CD8-positive, alpha-beta memory T cell (primary cell): ENCODE data around the gene FOXP4. TPM values are rescaled to one million over a fixed set of nuclear protein-coding genes. Genes with fewer than 3 reads are reported as not detected.

Source experiments
- CTCF ChIA-PET: fragments of 350-600 bp; sonication (Branson Sonifier 250); formaldehyde crosslinking; loops from one replicate; lab custom pipeline; 2021; ENCODE audit warnings: antibody characterized with exemption; lab: Charles Lee
- POLR2A ChIA-PET: fragments of 350-600 bp; sonication (Branson Sonifier 250); formaldehyde crosslinking; loops from one replicate; lab custom pipeline; 2021; ENCODE audit warnings: antibody characterized with exemption; lab: Charles Lee
- DNase-seq, 5 donors: peaks; one replicate each; pipeline versions ENCODE4 v3.0.0 to v3.0.0-alpha.2; 2020 to 2022; ENCODE audit warnings: mixed read lengths in 1 of 5
- H3K27ac ChIP-seq: one replicate; pipeline ENCODE4 v1.7.0; 2013; ENCODE audit warnings: low read depth, mild to moderate bottlenecking, low read length, moderate library complexity
- H3K27me3 ChIP-seq: 2 replicates; pipeline ENCODE4 v1.7.0; 2013; ENCODE audit warnings: low read length, mild to moderate bottlenecking; ENCODE audit not compliant: insufficient read depth, poor library complexity, severe bottlenecking
- H3K36me3 ChIP-seq: 2 replicates; pipeline ENCODE4 v1.7.0; 2013; ENCODE audit warnings: mild to moderate bottlenecking, low read length, moderate library complexity; ENCODE audit not compliant: insufficient read depth
- H3K4me1 ChIP-seq: 2 replicates; pipeline ENCODE4 v1.7.0; 2013; ENCODE audit warnings: mild to moderate bottlenecking, low read length, moderate library complexity; ENCODE audit not compliant: insufficient read depth
- H3K4me3 ChIP-seq: 2 replicates; pipeline ENCODE4 v1.7.0; 2013; ENCODE audit warnings: mild to moderate bottlenecking, low read length
- H3K9me3 ChIP-seq: 2 replicates; pipeline ENCODE4 v1.7.0; 2013; ENCODE audit warnings: mild to moderate bottlenecking, low read length
- H3K27ac Mint-ChIP-seq, 8 donors: one replicate each; pipeline ENCODE4 v1.8.0; 2020 to 2021; ENCODE audit warnings: mixed read lengths in 8 of 8, mild to moderate bottlenecking in 6 of 8, inconsistent platforms in 3 of 8, moderate library complexity in 3 of 8
- H3K27me3 Mint-ChIP-seq, 2 donors: one replicate each; pipeline ENCODE4 v1.8.0; 2020 to 2021; ENCODE audit warnings: mixed read lengths in 2 of 2, mild to moderate bottlenecking in 1 of 2, moderate library complexity in 1 of 2
- H3K36me3 Mint-ChIP-seq, 3 donors: one replicate each; pipeline ENCODE4 v1.8.0; 2020 to 2021; ENCODE audit warnings: mixed read lengths in 3 of 3, inconsistent platforms in 1 of 3, mild to moderate bottlenecking in 1 of 3
- H3K4me1 Mint-ChIP-seq, 3 donors: one replicate each; pipeline ENCODE4 v1.8.0; 2020 to 2021; ENCODE audit warnings: mixed read lengths in 3 of 3, inconsistent platforms in 1 of 3, mild to moderate bottlenecking in 1 of 3
- H3K4me3 Mint-ChIP-seq, 7 donors: one replicate each; pipeline ENCODE4 v1.8.0; 2020 to 2021; ENCODE audit warnings: mixed read lengths in 7 of 7, mild to moderate bottlenecking in 6 of 7, moderate library complexity in 4 of 7, inconsistent platforms in 2 of 7
- H3K9me3 Mint-ChIP-seq, 5 donors: one replicate each; pipeline ENCODE4 v1.8.0; 2020 to 2022; ENCODE audit warnings: mixed read lengths in 5 of 5, mild to moderate bottlenecking in 3 of 5, moderate library complexity in 2 of 5, inconsistent platforms in 1 of 5
- polyA plus RNA-seq: library from polyadenylated mRNA; unstranded; fragments of 300-500 nt; fragmentation: Illumina TruSeq; gene quantifications from one replicate; pipeline ENCODE4 v1.2.3, GENCODE V29; 2021
- total RNA-seq, 2 experiments: library from RNA; stranded (reverse); gene quantifications; one replicate each; pipeline ENCODE4 v1.2.3, GENCODE V29; 2021

The FOXP4 gene
- total and polyA plus RNA-seq, 3 experiments from 2014 or later = 1.6 to 22.3 (median 22.2) TPM

GRCh38 chr6:41624621-41625380 is 78.6 kb downstream of the FOXP4 start:
- H3K4me1 ChIP-seq = peaks cover 9% of the 10 kb centered on the region
- H3K27me3 ChIP-seq = peaks cover 5% of the 10 kb centered on the region
- Mint-ChIP-seq H3K9me3 (peaks cover 5 to 12% (median 8%) of the 10 kb centered on the region in 5 donors), H3K27ac (peak overlapping the region in 1 of 8 donors; percentile 41), H3K4me1 (peaks cover 13 to 14% (median 13%) of the 10 kb centered on the region in 3 donors), H3K27me3 (peaks cover 15 to 44% of the 10 kb centered on the region in 2 donors), H3K36me3 (peaks cover 0 to 13% (median 0%) of the 10 kb centered on the region in 3 donors), H3K4me3 (no peak overlapping the region)
- no peak for DNase-seq
- CTCF ChIA-PET = interaction anchor here (0.8 kb wide), 1 partner anchor 68 kb away, joined by 3 read pairs; no protein-coding TSS in a partner anchor
- no peak overlapping the region for H3K27ac ChIP-seq
- no peaks in the 10 kb centered on the region for H3K36me3 ChIP-seq
- no peaks in the 10 kb centered on the region for H3K9me3 ChIP-seq
- H3K4me3 ChIP-seq = no peak overlapping the region
- POLR2A ChIA-PET = no interaction called here

DNA sequence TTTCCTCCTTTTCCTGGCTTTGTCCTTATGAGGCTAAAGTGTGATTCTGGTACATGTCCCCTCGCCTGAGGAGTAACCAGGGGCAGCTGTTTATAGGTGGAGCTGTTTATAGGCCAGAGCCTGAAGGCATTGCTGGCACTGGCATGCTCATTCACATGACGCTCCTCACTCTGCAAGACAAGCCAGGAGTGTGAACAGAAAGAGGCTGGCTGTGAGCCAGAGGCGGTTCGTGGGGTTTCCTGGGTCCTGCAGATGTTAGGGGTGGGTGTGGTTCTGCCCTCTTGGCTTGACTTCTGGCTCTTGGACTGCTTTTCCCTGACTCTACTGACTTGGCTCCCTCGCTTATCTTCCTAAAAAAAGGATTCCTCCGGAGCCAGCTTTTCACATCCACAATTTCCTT is 79.3 kb downstream of the FOXP4 start:
- ChIA-PET POLR2A (no interaction called here), CTCF (interaction anchor here (0.8 kb wide), 1 partner anchor 67 kb away, joined by 3 read pairs; no protein-coding TSS in a partner anchor)
- Mint-ChIP-seq H3K27me3 (peaks cover 15 to 41% of the 10 kb centered on the region in 2 donors), H3K36me3 (peaks cover 0 to 13% (median 0%) of the 10 kb centered on the region in 3 donors), H3K9me3 (peaks cover 5 to 12% (median 8%) of the 10 kb centered on the region in 5 donors), H3K27ac (peak overlapping the region in 2 of 8 donors; percentile 41 to 77), H3K4me1 (peaks cover 13 to 14% (median 13%) of the 10 kb centered on the region in 3 donors), H3K4me3 (peak overlapping the region in 1 of 7 donors; percentile 9)
- Histone ChIP-seq H3K4me3 (no peak overlapping the region), H3K4me1 (peaks cover 9% of the 10 kb centered on the region), H3K9me3 (no peaks in the 10 kb centered on the region), H3K36me3 (no peaks in the 10 kb centered on the region), H3K27me3 (peaks cover 5% of the 10 kb centered on the region), H3K27ac (no peak overlapping the region)
- DNase-seq = peak in 1 of 5 donors; percentile 24

GRCh38 chr6:41626022-41626421 is 79.8 kb downstream of the FOXP4 start:
- peaks cover 12 to 36% of the 10 kb centered on the region in 2 donors for H3K27me3 Mint-ChIP-seq
- no peak for DNase-seq
- peaks cover 0 to 13% (median 0%) of the 10 kb centered on the region in 3 donors for H3K36me3 Mint-ChIP-seq
- CTCF ChIA-PET = no interaction called here
- Histone ChIP-seq H3K27ac (no peak overlapping the region), H3K27me3 (peaks cover 5% of the 10 kb centered on the region), H3K9me3 (no peaks in the 10 kb centered on the region), H3K4me1 (peaks cover 9% of the 10 kb centered on the region), H3K36me3 (no peaks in the 10 kb centered on the region), H3K4me3 (no peak overlapping the region)
- POLR2A ChIA-PET = no interaction called here
- peaks cover 13 to 14% (median 13%) of the 10 kb centered on the region in 3 donors for H3K4me1 Mint-ChIP-seq
- peak overlapping the region in 1 of 7 donors; percentile 9 for H3K4me3 Mint-ChIP-seq
- peak overlapping the region in 1 of 8 donors; percentile 20 for H3K27ac Mint-ChIP-seq
- H3K9me3 Mint-ChIP-seq = peaks cover 5 to 8% (median 7%) of the 10 kb centered on the region in 5 donors

DNA sequence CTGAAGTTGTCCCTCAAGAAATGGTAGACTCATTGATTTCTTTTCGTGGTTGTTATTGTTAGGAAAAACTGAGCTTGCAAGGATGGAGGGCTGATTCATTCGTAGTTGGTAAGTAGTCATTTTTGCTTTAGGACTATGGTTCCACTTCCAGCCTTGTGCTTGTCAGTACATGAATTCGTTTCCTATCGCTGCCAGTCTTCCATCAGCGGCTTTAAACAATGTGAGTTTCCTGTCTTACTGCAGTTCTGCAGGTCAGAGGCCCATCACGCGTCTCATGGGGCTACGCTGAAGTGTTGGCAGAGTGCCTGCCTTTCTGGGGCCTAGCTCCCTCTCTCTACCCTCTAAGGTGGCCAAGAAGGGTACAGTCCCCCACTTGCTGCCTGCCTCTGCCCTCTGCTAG is 80.7 kb downstream of the FOXP4 start:
- ChIA-PET CTCF (interaction anchor here (1.1 kb wide), 1 partner anchor 56 kb away, joined by 3 read pairs; no protein-coding TSS in a partner anchor), POLR2A (no interaction called here)
- DNase-seq = no peak
- Mint-ChIP-seq H3K36me3 (peaks cover 0 to 6% (median 0%) of the 10 kb centered on the region in 3 donors), H3K27ac (no peak overlapping the region), H3K27me3 (peaks cover 11 to 35% of the 10 kb centered on the region in 2 donors), H3K9me3 (peaks cover 0 to 5% (median 4%) of the 10 kb centered on the region in 5 donors), H3K4me3 (no peak overlapping the region), H3K4me1 (peaks cover 13 to 14% (median 13%) of the 10 kb centered on the region in 3 donors)
- no peaks in the 10 kb centered on the region for H3K9me3 ChIP-seq
- H3K4me1 ChIP-seq = peaks cover 9% of the 10 kb centered on the region
- peaks cover 5% of the 10 kb centered on the region for H3K27me3 ChIP-seq
- H3K27ac ChIP-seq = no peak overlapping the region
- no peaks in the 10 kb centered on the region for H3K36me3 ChIP-seq
- H3K4me3 ChIP-seq = no peak overlapping the region

GRCh38 chr6:41629128-41629527 is 82.9 kb downstream of the FOXP4 start:
- peaks cover 13 to 14% (median 13%) of the 10 kb centered on the region in 3 donors for H3K4me1 Mint-ChIP-seq
- H3K27ac Mint-ChIP-seq = peak overlapping the region in 1 of 8 donors; percentile 66
- DNase-seq = no peak
- H3K27me3 Mint-ChIP-seq = peaks cover 6 to 23% of the 10 kb centered on the region in 2 donors
- Histone ChIP-seq H3K27ac (no peak overlapping the region), H3K4me3 (no peak overlapping the region), H3K4me1 (peaks cover 9% of the 10 kb centered on the region), H3K36me3 (no peaks in the 10 kb centered on the region), H3K27me3 (no peaks in the 10 kb centered on the region), H3K9me3 (no peaks in the 10 kb centered on the region)
- H3K4me3 Mint-ChIP-seq = no peak overlapping the region
- ChIA-PET CTCF (no interaction called here), POLR2A (no interaction called here)
- no peaks in the 10 kb centered on the region for H3K9me3 Mint-ChIP-seq
- H3K36me3 Mint-ChIP-seq = no peaks in the 10 kb centered on the region

GRCh38 chr6:41630069-41630468 is 83.9 kb downstream of the FOXP4 start:
- Mint-ChIP-seq H3K4me1 (peaks cover 9 to 11% (median 10%) of the 10 kb centered on the region in 3 donors), H3K4me3 (no peak overlapping the region), H3K27me3 (peaks cover 7 to 33% of the 10 kb centered on the region in 2 donors), H3K27ac (peak overlapping the region in 1 of 8 donors; percentile 64), H3K36me3 (no peaks in the 10 kb centered on the region), H3K9me3 (no peaks in the 10 kb centered on the region)
- no peak for DNase-seq
- peaks cover 6% of the 10 kb centered on the region for H3K4me1 ChIP-seq
- ChIA-PET POLR2A (no interaction called here), CTCF (no interaction called here)
- no peaks in the 10 kb centered on the region for H3K36me3 ChIP-seq
- no peak overlapping the region for H3K4me3 ChIP-seq
- H3K27me3 ChIP-seq = no peaks in the 10 kb centered on the region
- no peak overlapping the region for H3K27ac ChIP-seq
- no peaks in the 10 kb centered on the region for H3K9me3 ChIP-seq

- Histone ChIP-seq H3K9me3 (no peaks in the 10 kb centered on the region), H3K4me1 (no peaks in the 10 kb centered on the region), H3K4me3 (no peak overlapping the region), H3K27ac (no peak overlapping the region), H3K36me3 (no peaks in the 10 kb centered on the region), H3K27me3 (no peaks in the 10 kb centered on the region)
- peaks cover under 1 to 3% (median 1%) of the 10 kb centered on the region in 3 donors for H3K4me1 Mint-ChIP-seq
- no peak overlapping the region for H3K4me3 Mint-ChIP-seq
- H3K27ac Mint-ChIP-seq = no peak overlapping the region
- ChIA-PET POLR2A (no interaction called here), CTCF (no interaction called here)
- H3K9me3 Mint-ChIP-seq = no peaks in the 10 kb centered on the region
- no peaks in the 10 kb centered on the region for H3K36me3 Mint-ChIP-seq
- no peak for DNase-seq
- peaks cover 11 to 42% of the 10 kb centered on the region in 2 donors for H3K27me3 Mint-ChIP-seq
These were observed 84.8 kb downstream of the FOXP4 start for GRCh38 chr6:41630946-41631345.

- peaks cover 4% of the 10 kb centered on the region for H3K4me1 ChIP-seq
- no peaks in the 10 kb centered on the region for H3K36me3 Mint-ChIP-seq
- no peak overlapping the region for H3K4me3 ChIP-seq
- H3K9me3 Mint-ChIP-seq = no peaks in the 10 kb centered on the region
- H3K4me3 Mint-ChIP-seq = no peak overlapping the region
- H3K4me1 Mint-ChIP-seq = peaks cover 0 to 8% (median 7%) of the 10 kb centered on the region in 3 donors
- DNase-seq = no peak
- CTCF ChIA-PET = interaction anchor here (1.3 kb wide), 1 partner anchor 50 kb away, joined by 3 read pairs; no protein-coding TSS in a partner anchor
- no peak overlapping the region for H3K27ac ChIP-seq
- peaks cover 10% of the 10 kb centered on the region for H3K27me3 ChIP-seq
- H3K36me3 ChIP-seq = no peaks in the 10 kb centered on the region
- POLR2A ChIA-PET = no interaction called here
- H3K27me3 Mint-ChIP-seq = peaks cover 24 to 54% of the 10 kb centered on the region in 2 donors
- H3K27ac Mint-ChIP-seq = no peak overlapping the region
- H3K9me3 ChIP-seq = no peaks in the 10 kb centered on the region
These were observed 87.0 kb downstream of the FOXP4 start for GRCh38 chr6:41633056-41633634.
